B cell (primary cell): ENCODE data around the gene ITGAE. TPM values are rescaled to one million over a fixed set of nuclear protein-coding genes. Genes with fewer than 3 reads are reported as not detected.

Source experiments
- ATAC-seq: fragments of 200-7000 bp; cut with Tn5 transposase; one replicate; pipeline ENCODE4 v1.10.0; 2021; ENCODE audit warnings: low read depth, mild to moderate bottlenecking, moderate number of reproducible peaks, moderate library complexity
- CTCF ChIA-PET: fragments of 350-600 bp; sonication (Branson Sonifier 250); formaldehyde crosslinking; loops from one replicate; lab custom pipeline; 2021; ENCODE audit warnings: antibody characterized with exemption, inconsistent platforms; lab: Charles Lee
- POLR2A ChIA-PET: fragments of 350-600 bp; sonication (Branson Sonifier 250); formaldehyde crosslinking; loops from one replicate; lab custom pipeline; 2021; ENCODE audit warnings: antibody characterized with exemption; lab: Charles Lee
- DNase-seq: peaks from one replicate; pipeline ENCODE4 v3.0.0; 2013
- H2AFZ ChIP-seq: 2 replicates; pipeline ENCODE4 v1.6.1; 2012; ENCODE audit warnings: mild to moderate bottlenecking, low read depth, low read length; ENCODE audit not compliant: insufficient read depth, poor library complexity, severe bottlenecking
- H3K27ac ChIP-seq, 2 donors: 1 replicate in 1 of 2; 2 replicates in 1 of 2; pipeline ENCODE4 v1.5.1; 2012 to 2013; ENCODE audit warnings: low read length in 2 of 2, mild to moderate bottlenecking in 2 of 2, moderate library complexity in 1 of 2
- H3K27me3 ChIP-seq, 4 experiments: fragments of 200-600 bp in 1 of 4; sonication (generic) in 1 of 4; replicated peaks in 1 of 4; 1 replicate in 2 of 4; 2 replicates in 2 of 4; pipeline versions ENCODE4 v1.6.1 to v1.7.0; 2013 to 2016; ENCODE audit warnings: low read length in 3 of 4, mild to moderate bottlenecking in 2 of 4, mixed read lengths in 1 of 4, moderate library complexity in 1 of 4; ENCODE audit not compliant: insufficient read depth in 4 of 4, control insufficient read depth in 3 of 4; ENCODE audit errors: control extremely low read depth in 1 of 4
- H3K36me3 ChIP-seq, 2 experiments: replicated peaks in 1 of 2; 1 replicate in 1 of 2; 2 replicates in 1 of 2; pipeline versions ENCODE4 v1.6.1 to v1.7.1; 2013; ENCODE audit warnings: low read length in 1 of 2; ENCODE audit not compliant: insufficient read depth in 2 of 2, control insufficient read depth in 1 of 2; ENCODE audit errors: control extremely low read depth in 1 of 2, extremely low read depth in 1 of 2
- H3K4me1 ChIP-seq, 2 donors: fragments of 200-600 bp in 1 of 2; sonication (generic) in 1 of 2; 1 replicate in 1 of 2; 2 replicates in 1 of 2; pipeline versions ENCODE4 v1.5.1 to v1.6.1; 2013 to 2017; ENCODE audit warnings: low read length in 2 of 2; ENCODE audit not compliant: control insufficient read depth in 2 of 2, insufficient read depth in 2 of 2
- H3K4me2 ChIP-seq: replicated peaks from 2 replicates; pipeline ENCODE3; 2012; ENCODE audit warnings: mild to moderate bottlenecking, low read depth, low read length; ENCODE audit not compliant: poor library complexity, severe bottlenecking
- H3K4me3 ChIP-seq, 5 experiments: fragments of 200-600 bp in 1 of 5; sonication (generic) in 1 of 5; 1 replicate in 3 of 5; 2 replicates in 2 of 5; pipeline versions ENCODE4 v1.5.1 to v1.7.0; 2011 to 2016; ENCODE audit warnings: low read length in 4 of 5, mild to moderate bottlenecking in 4 of 5, low read depth in 2 of 5, control low read depth in 1 of 5, moderate library complexity in 1 of 5; ENCODE audit not compliant: insufficient read depth in 1 of 5; ENCODE audit errors: control extremely low read depth in 1 of 5, extremely low read depth in 1 of 5
- H3K79me2 ChIP-seq: fragments of 200-600 bp; sonication (generic); one replicate; pipeline ENCODE4 v1.6.0; 2016; ENCODE audit warnings: low read length; ENCODE audit not compliant: control insufficient read depth, insufficient read depth
- H3K9ac ChIP-seq: fragments of 200-600 bp; sonication (generic); 2 replicates; pipeline ENCODE4 v1.6.1; 2017; ENCODE audit warnings: mild to moderate bottlenecking, low read length, moderate library complexity
- H3K9me3 ChIP-seq, 3 donors: one replicate each; pipeline versions ENCODE4 v1.6.1 to v1.7.1; 2013; ENCODE audit warnings: low read length in 2 of 3; ENCODE audit not compliant: control insufficient read depth in 2 of 3, insufficient read depth in 1 of 3; ENCODE audit errors: control extremely low read depth in 1 of 3
- H4K20me1 ChIP-seq: 2 replicates; pipeline ENCODE4 v1.6.0; 2012; ENCODE audit warnings: mild to moderate bottlenecking, low read length; ENCODE audit not compliant: insufficient read depth, control insufficient read depth, poor library complexity, severe bottlenecking
- H3K27ac Mint-ChIP-seq: one replicate; pipeline ENCODE4 v1.8.0; 2021; ENCODE audit warnings: mixed read lengths
- H3K27me3 Mint-ChIP-seq: one replicate; pipeline ENCODE4 v1.8.0; 2021; ENCODE audit warnings: mixed read lengths
- H3K4me1 Mint-ChIP-seq: one replicate; pipeline ENCODE4 v1.8.0; 2021; ENCODE audit warnings: mixed read lengths
- H3K4me3 Mint-ChIP-seq: one replicate; pipeline ENCODE4 v1.8.0; 2021; ENCODE audit warnings: mixed read lengths
- H3K9me3 Mint-ChIP-seq: one replicate; pipeline ENCODE4 v1.8.0; 2022; ENCODE audit warnings: mixed read lengths; ENCODE audit not compliant: insufficient read depth
- EZH2 ChIP-seq: IDR thresholded peaks from 2 replicates; pipeline ENCODE4 v1.6.1; 2012; ENCODE audit warnings: borderline replicate concordance, low read depth, mild to moderate bottlenecking, moderate library complexity, low read length; ENCODE audit not compliant: insufficient read depth, poor library complexity, severe bottlenecking
- WGBS: methylation state at CpG from one replicate; pipeline ENCODE4 v1.1.5; 2013; ENCODE audit warnings: missing lambda C conversion rate; ENCODE audit not compliant: insufficient coverage; 5-methylcytosine and 5-hydroxymethylcytosine counted together
- intact Hi-C: fragments of 100-400 bp; cut with micrococcal nuclease; formaldehyde crosslinking; loops from one replicate; pipeline ENCODE4 v1.10.0; 2022
- polyA plus RNA-seq: library from polyadenylated mRNA; depleted of rRNA; stranded (reverse); fragments of >200 nt; gene quantifications from 2 replicates; pipeline ENCODE4 v1.2.3, GENCODE V29; 2012
- total RNA-seq, 2 donors: library from RNA; stranded (reverse); fragments of 120-200 nt in 1 of 2; gene quantifications; 1 replicate in 1 of 2; 2 replicates in 1 of 2; pipeline versions ENCODE4 v1.2.3 to v1.2.4, GENCODE V29; 2013 to 2022
- TF ChIP-seq, protein P1 (sequence below): fragments of 200-600 bp; IDR thresholded peaks from one replicate; pipeline ENCODE4 v1.8.0; 2022; ENCODE audit warnings: antibody characterized with exemption, mild to moderate bottlenecking

Gene ITGAE
- total and polyA plus RNA-seq, 2 donors (not counting 1 experiment from before 2014, with no cell fraction given), result 48.2 to 95.6 TPM

DNA sequence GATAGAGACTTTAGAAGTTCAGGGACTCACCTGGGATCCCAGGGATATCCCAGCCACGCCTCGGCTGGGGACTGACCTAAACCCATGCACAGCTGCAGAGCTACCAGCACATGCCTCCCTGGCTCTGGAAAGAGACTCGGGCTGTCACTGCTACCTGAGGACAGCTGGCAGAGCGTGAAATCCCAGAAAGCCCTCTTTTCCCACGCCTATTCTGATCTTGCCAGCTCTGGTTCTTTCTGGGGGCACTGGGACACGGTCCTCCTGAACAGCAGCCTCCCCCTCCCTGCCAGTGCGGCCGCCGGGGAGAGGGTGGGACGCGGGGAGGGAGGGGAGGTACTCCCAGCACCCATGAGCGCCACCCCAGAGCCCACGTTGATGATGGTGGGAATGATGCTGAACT, 115.8 kb downstream of the ITGAE start:
- Histone ChIP-seq H2AFZ (no peak overlapping the region), H3K36me3 (peaks cover 0 to 60% of the 10 kb centered on the region in 2 experiments), H4K20me1 (peaks cover 68% of the 10 kb centered on the region), H3K4me2 (peak overlapping the region; percentile 54), H3K79me2 (peaks cover 44% of the 10 kb centered on the region), H3K9ac (no peak overlapping the region), H3K9me3 (peaks cover 0 to 7% (median 0%) of the 10 kb centered on the region in 3 donors), H3K27ac (peak overlapping the region; percentile 64 to 70), H3K4me1 (peaks cover 40 to 71% of the 10 kb centered on the region in 2 donors), H3K4me3 (no peak overlapping the region), H3K27me3 (no peaks in the 10 kb centered on the region)
- no peak for ATAC-seq
- DNase-seq, result peak; percentile 68
- ChIA-PET CTCF (interaction anchor here (0.9 to 5.2 kb wide), 4 partner anchors 10 to 82 kb away, joined by 3 to 184 read pairs (median 13); partner anchors contain the start of gene HASPIN), POLR2A (interaction anchor here (0.6 to 1.4 kb wide), 5 partner anchors 10 to 47 kb away, joined by 3 to 8 read pairs (median 4); partner anchors contain the start of gene P2RX5)
- Mint-ChIP-seq H3K9me3 (no peaks in the 10 kb centered on the region), H3K4me3 (peak overlapping the region; percentile 68), H3K27ac (peak overlapping the region; percentile 89), H3K4me1 (peaks cover 60% of the 10 kb centered on the region), H3K27me3 (no peaks in the 10 kb centered on the region)
- intact Hi-C loops, result no loop called here
- no peak for TF ChIP-seq EZH2
- TF ChIP-seq, protein P1, sequence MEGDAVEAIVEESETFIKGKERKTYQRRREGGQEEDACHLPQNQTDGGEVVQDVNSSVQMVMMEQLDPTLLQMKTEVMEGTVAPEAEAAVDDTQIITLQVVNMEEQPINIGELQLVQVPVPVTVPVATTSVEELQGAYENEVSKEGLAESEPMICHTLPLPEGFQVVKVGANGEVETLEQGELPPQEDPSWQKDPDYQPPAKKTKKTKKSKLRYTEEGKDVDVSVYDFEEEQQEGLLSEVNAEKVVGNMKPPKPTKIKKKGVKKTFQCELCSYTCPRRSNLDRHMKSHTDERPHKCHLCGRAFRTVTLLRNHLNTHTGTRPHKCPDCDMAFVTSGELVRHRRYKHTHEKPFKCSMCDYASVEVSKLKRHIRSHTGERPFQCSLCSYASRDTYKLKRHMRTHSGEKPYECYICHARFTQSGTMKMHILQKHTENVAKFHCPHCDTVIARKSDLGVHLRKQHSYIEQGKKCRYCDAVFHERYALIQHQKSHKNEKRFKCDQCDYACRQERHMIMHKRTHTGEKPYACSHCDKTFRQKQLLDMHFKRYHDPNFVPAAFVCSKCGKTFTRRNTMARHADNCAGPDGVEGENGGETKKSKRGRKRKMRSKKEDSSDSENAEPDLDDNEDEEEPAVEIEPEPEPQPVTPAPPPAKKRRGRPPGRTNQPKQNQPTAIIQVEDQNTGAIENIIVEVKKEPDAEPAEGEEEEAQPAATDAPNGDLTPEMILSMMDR, result no peak
- 70% methylated on average over 5 of the region's 13 CpGs for WGBS

DNA sequence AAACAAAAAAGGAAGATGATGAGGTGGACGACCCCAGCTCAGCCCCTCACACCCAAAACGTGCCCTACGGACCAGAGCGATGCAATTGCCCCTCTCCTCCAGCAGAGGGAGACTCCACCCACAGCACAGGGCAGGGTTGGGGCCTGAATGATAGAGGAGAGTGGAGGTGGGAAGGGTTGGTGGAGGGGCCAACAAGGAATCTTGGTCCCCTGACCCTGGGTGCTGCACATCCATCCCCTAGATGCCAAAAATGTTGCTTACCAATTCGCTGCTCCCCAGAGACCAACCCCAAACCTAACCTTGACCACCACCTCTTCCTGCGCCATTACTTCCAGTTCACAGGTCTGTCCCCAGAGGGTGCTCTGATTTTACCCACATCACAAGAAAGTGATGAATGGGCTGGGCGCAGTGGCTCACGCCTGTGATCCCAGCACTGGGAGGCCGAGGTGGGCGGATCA, 117.9 kb downstream of the ITGAE start:
- Mint-ChIP-seq H3K27me3 (no peaks in the 10 kb centered on the region), H3K4me3 (peak overlapping the region; percentile 24), H3K9me3 (no peaks in the 10 kb centered on the region), H3K27ac (peak overlapping the region; percentile 89), H3K4me1 (peaks cover 44% of the 10 kb centered on the region)
- H3K4me1 ChIP-seq, result peaks cover 19 to 50% of the 10 kb centered on the region in 2 donors
- H3K9ac ChIP-seq, result no peak overlapping the region
- peak overlapping the region; percentile 36 to 56 for H3K27ac ChIP-seq
- no peak overlapping the region for H2AFZ ChIP-seq
- peak; percentile 89 for DNase-seq
- peak; percentile 73 for ATAC-seq
- intact Hi-C loops, result loop anchor here (2.0 kb wide), 5 partner anchors 14 to 144 kb away; partner anchors contain the start of genes EMC6, HASPIN and TAX1BP3
- H3K4me2 ChIP-seq, result peak overlapping the region; percentile 54
- TF ChIP-seq, protein P1, result peak; percentile 98
- TF ChIP-seq EZH2, result no peak
- ChIA-PET POLR2A (interaction anchor here (0.6 to 1.8 kb wide), 4 partner anchors 12 to 166 kb away, joined by 3 to 12 read pairs (median 4); partner anchors contain the start of gene TRPV3), CTCF (interaction anchor here (0.6 to 5.2 kb wide), 24 partner anchors 10 to 635 kb away, joined by 3 to 184 read pairs (median 6); partner anchors contain the start of genes HASPIN, NCBP3 and P2RX5)
- H4K20me1 ChIP-seq, result peaks cover 68% of the 10 kb centered on the region
- no peak overlapping the region for H3K4me3 ChIP-seq
- WGBS, result 39% methylated on average over 4 of the region's 10 CpGs
- H3K27me3 ChIP-seq, result no peaks in the 10 kb centered on the region
- H3K79me2 ChIP-seq, result peaks cover 31% of the 10 kb centered on the region
- H3K9me3 ChIP-seq, result peaks cover 0 to 7% (median 0%) of the 10 kb centered on the region in 3 donors
- peaks cover 0 to 60% of the 10 kb centered on the region in 2 experiments for H3K36me3 ChIP-seq
